ENCODE data around the gene CFAP46. TPM values are rescaled to one million over a fixed set of nuclear protein-coding genes. Genes with fewer than 3 reads are reported as not detected.

The CFAP46 gene
- total RNA-seq, 1 experiment from 2014 or later, result 3.3 TPM

- no peaks in the 10 kb centered on the region for H3K9me3 Mint-ChIP-seq
- ATAC-seq (no peak), DNase-seq (ENCODE audit: low spot score) (no peak)
- H3K27ac Mint-ChIP-seq, result no peak overlapping the region
- ChIA-PET CTCF (no interaction called here), POLR2A (no interaction called here)
- H3K4me3 Mint-ChIP-seq, result no peak overlapping the region
- TF ChIP-seq ATF3 (CRISPR knock-in tag; conservative IDR thresholded peaks at IDR 0.05) (no peak), ZNF512 (CRISPR knock-in tag; IDR thresholded peaks at IDR 0.05; ENCODE audit: borderline replicate concordance) (no peak), NR3C1 (CRISPR knock-in tag; conservative IDR thresholded peaks at IDR 0.05; ENCODE audit: low read depth) (no peak), CREB1 (CRISPR knock-in tag; IDR thresholded peaks at IDR 0.05) (no peak), NR2C2 (CRISPR knock-in tag; IDR thresholded peaks at IDR 0.05) (no peak), ZNF425 (CRISPR knock-in tag; conservative IDR thresholded peaks at IDR 0.05) (no peak), MAX (CRISPR knock-in tag; IDR thresholded peaks at IDR 0.05) (no peak), ELF4 (CRISPR knock-in tag; IDR thresholded peaks at IDR 0.05; ENCODE audit: low read depth) (no peak), E2F1 (CRISPR knock-in tag; IDR thresholded peaks at IDR 0.05) (no peak), ATF6 (CRISPR knock-in tag; IDR thresholded peaks at IDR 0.05) (no peak), ZNF138 (CRISPR knock-in tag; conservative IDR thresholded peaks at IDR 0.05) (no peak), TEAD1 (CRISPR knock-in tag; IDR thresholded peaks at IDR 0.05) (no peak), ZMAT4 (CRISPR knock-in tag; IDR thresholded peaks at IDR 0.05) (no peak), CBFB (CRISPR knock-in tag; IDR thresholded peaks at IDR 0.05; ENCODE audit: low read depth) (no peak)
- H3K4me1 Mint-ChIP-seq, result no peaks in the 10 kb centered on the region
- no peaks in the 10 kb centered on the region for H3K27me3 Mint-ChIP-seq (ENCODE audit: low read depth)
- H3K36me3 Mint-ChIP-seq, result no peaks in the 10 kb centered on the region
Measured at GRCh38 chr10:132925071-132925561, 17.3 kb downstream of the CFAP46 start.

GRCh38 chr10:132924046-132924952 is 18.1 kb downstream of the CFAP46 start:
- DNase-seq (ENCODE audit: low spot score) (no peak), ATAC-seq (no peak)
- Mint-ChIP-seq H3K4me1 (no peaks in the 10 kb centered on the region), H3K36me3 (no peaks in the 10 kb centered on the region), H3K9me3 (no peaks in the 10 kb centered on the region), H3K27me3 (ENCODE audit: low read depth) (no peaks in the 10 kb centered on the region), H3K27ac (no peak overlapping the region), H3K4me3 (no peak overlapping the region)
- ChIA-PET POLR2A (interaction anchor here (0.6 kb wide), 1 partner anchor 32 kb away, joined by 3 read pairs; no protein-coding TSS in a partner anchor), CTCF (no interaction called here)
- TF ChIP-seq PRDM15 (CRISPR knock-in tag; IDR thresholded peaks at IDR 0.05) (no peak), CTCF (IDR thresholded peaks at IDR 0.05) (no peak), RORB (CRISPR knock-in tag; IDR thresholded peaks at IDR 0.05) (no peak), ZNF219 (CRISPR knock-in tag; IDR thresholded peaks at IDR 0.05; ENCODE audit: borderline replicate concordance) (no peak), HMGA2 (CRISPR knock-in tag; IDR thresholded peaks at IDR 0.05) (no peak), NR3C1 (CRISPR knock-in tag; conservative IDR thresholded peaks at IDR 0.05; ENCODE audit: low read depth) (no peak), SMAD3 (CRISPR knock-in tag; IDR thresholded peaks at IDR 0.05; ENCODE audit: borderline replicate concordance) (no peak)
